IMR-90 (cell line): ENCODE measurements around the gene FCMR. TPM values are rescaled to one million over a fixed set of nuclear protein-coding genes. Genes with fewer than 3 reads are reported as not detected.

ENCODE experiments used
- ATAC-seq: fragments of 200-7000 bp; cut with Tn5 transposase; 2 replicates; pipeline ENCODE4 v1.9.1; 2020; ENCODE audit warnings: low read depth, mild to moderate bottlenecking, moderate library complexity
- BruUV-seq: library from RNA; stranded (reverse); fragments of 400-500 nt; replicated peaks from 2 replicates; lab custom pipeline; 2021; lab: Mats Ljungman, UMichigan
- CTCF ChIA-PET: fragments of 300-600 bp; formaldehyde crosslinking; extraction: SDS; loops from one replicate; lab custom pipeline; 2021; ENCODE audit warnings: antibody characterized with exemption; lab: Yijun Ruan, JAX
- POLR2A ChIA-PET: fragments of 300-600 bp; sonication (Branson Sonifier 250); formaldehyde crosslinking; loops from one replicate; lab custom pipeline; 2022; ENCODE audit warnings: antibody characterized with exemption; ENCODE audit not compliant: unreplicated experiment; lab: Charles Lee
- DNase-seq: peaks from one replicate; pipeline ENCODE4 v3.0.0; 2013
- H2AFZ ChIP-seq: replicated peaks from 2 replicates; pipeline ENCODE3; 2013; ENCODE audit warnings: low read length, mild to moderate bottlenecking; ENCODE audit not compliant: poor library complexity
- H2AK5ac ChIP-seq: 2 replicates; pipeline ENCODE4 v1.6.1; 2013; ENCODE audit warnings: low read depth, low read length, inconsistent platforms
- H2AK9ac ChIP-seq: replicated peaks from 2 replicates; pipeline ENCODE3; 2013; ENCODE audit warnings: mild to moderate bottlenecking, low read depth, low read length, moderate library complexity; ENCODE audit not compliant: poor library complexity
- H2BK120ac ChIP-seq: 2 replicates; pipeline ENCODE4 v1.6.1; 2013; ENCODE audit warnings: low read depth, low read length, inconsistent platforms
- H2BK15ac ChIP-seq: 3 replicates; pipeline ENCODE4 v1.6.1; 2013; ENCODE audit warnings: low read depth, low read length, inconsistent platforms
- H2BK20ac ChIP-seq: 2 replicates; pipeline ENCODE4 v1.6.1; 2013; ENCODE audit warnings: low read depth, mild to moderate bottlenecking, inconsistent platforms, low read length, moderate library complexity
- H2BK5ac ChIP-seq: 2 replicates; pipeline ENCODE4 v1.6.1; 2013; ENCODE audit warnings: mild to moderate bottlenecking, low read depth, low read length, inconsistent platforms; ENCODE audit not compliant: poor library complexity, severe bottlenecking
- H3K14ac ChIP-seq: replicated peaks from 2 replicates; pipeline ENCODE4 v1.6.1; 2013; ENCODE audit warnings: low read depth, low read length, inconsistent platforms
- H3K18ac ChIP-seq: 2 replicates; pipeline ENCODE4 v1.6.1; 2013; ENCODE audit warnings: low read depth, low read length, control low read depth
- H3K23ac ChIP-seq: 2 replicates; pipeline ENCODE4 v1.6.1; 2013; ENCODE audit warnings: low read depth, low read length, inconsistent platforms
- H3K27ac ChIP-seq: 2 replicates; pipeline ENCODE4 v1.5.1; 2013; ENCODE audit warnings: mild to moderate bottlenecking, control low read depth, low read length; ENCODE audit not compliant: insufficient read depth
- H3K27me3 ChIP-seq: 2 replicates; pipeline ENCODE4 v1.6.1; 2013; ENCODE audit warnings: low read length; ENCODE audit not compliant: control insufficient read depth, insufficient read depth
- H3K36me3 ChIP-seq: 2 replicates; pipeline ENCODE4 v1.6.1; 2013; ENCODE audit warnings: low read length, mixed read lengths; ENCODE audit not compliant: control insufficient read depth, insufficient read depth
- H3K4ac ChIP-seq: 2 replicates; pipeline ENCODE4 v1.6.1; 2013; ENCODE audit warnings: low read depth, low read length, inconsistent platforms
- H3K4me1 ChIP-seq: 2 replicates; pipeline ENCODE4 v1.6.1; 2013; ENCODE audit warnings: low read length, mixed read lengths; ENCODE audit not compliant: control insufficient read depth, insufficient read depth
- H3K4me2 ChIP-seq: 2 replicates; pipeline ENCODE4 v1.6.1; 2013; ENCODE audit warnings: low read depth, mild to moderate bottlenecking, control low read depth, low read length, moderate library complexity
- H3K4me3 ChIP-seq: 2 replicates; pipeline ENCODE4 v1.5.1; 2013; ENCODE audit warnings: low read depth, mild to moderate bottlenecking, control low read depth, low read length, moderate library complexity; ENCODE audit not compliant: insufficient read depth
- H3K56ac ChIP-seq: 2 replicates; pipeline ENCODE4 v1.6.1; 2013; ENCODE audit warnings: low read length, inconsistent platforms; ENCODE audit not compliant: insufficient read depth; ENCODE audit errors: extremely low read depth
- H3K79me1 ChIP-seq, 2 experiments: 2 replicates each; pipeline ENCODE4 v1.6.1; 2013; ENCODE audit warnings: low read length in 2 of 2, inconsistent platforms in 1 of 2, low read depth in 1 of 2
- H3K9ac ChIP-seq: 2 replicates; pipeline ENCODE4 v1.6.1; 2013; ENCODE audit warnings: low read depth, low read length, control low read depth
- H3K9me1 ChIP-seq: 2 replicates; pipeline ENCODE4 v1.6.1; 2013; ENCODE audit warnings: low read length, inconsistent platforms; ENCODE audit not compliant: insufficient read depth
- H3K9me3 ChIP-seq: 2 replicates; pipeline ENCODE4 v1.6.1; 2013; ENCODE audit warnings: low read length; ENCODE audit not compliant: control insufficient read depth, insufficient read depth
- H4K20me1 ChIP-seq: 2 replicates; pipeline ENCODE4 v1.6.1; 2013; ENCODE audit warnings: low read length, inconsistent platforms; ENCODE audit not compliant: insufficient read depth
- H4K5ac ChIP-seq: 2 replicates; pipeline ENCODE4 v1.6.1; 2013; ENCODE audit warnings: mild to moderate bottlenecking, low read depth, low read length, control low read depth
- H4K8ac ChIP-seq, 2 experiments: 2 replicates each; pipeline ENCODE4 v1.6.1; 2013; ENCODE audit warnings: low read depth in 2 of 2, low read length in 2 of 2, control low read depth in 1 of 2, inconsistent platforms in 1 of 2
- H4K91ac ChIP-seq: 2 replicates; pipeline ENCODE4 v1.6.1; 2013; ENCODE audit warnings: low read depth, low read length, inconsistent platforms; ENCODE audit not compliant: insufficient read depth
- FOS ChIP-seq: fragments of 150-350 bp; IDR thresholded peaks from 2 replicates; pipeline ENCODE4 v1.6.1; 2016; ENCODE audit warnings: low read depth, low read length
- MAZ ChIP-seq: IDR thresholded peaks from 2 replicates; pipeline ENCODE4 v1.6.1; 2012; ENCODE audit warnings: low read depth, mild to moderate bottlenecking, low read length, improper control_type of control experiment, moderate library complexity, borderline replicate concordance
- MXI1 ChIP-seq: IDR thresholded peaks from 2 replicates; pipeline ENCODE4 v1.6.1; 2012; ENCODE audit warnings: low read depth, mild to moderate bottlenecking, low read length, moderate library complexity, borderline replicate concordance
- NFE2L2 ChIP-seq: fragments of 150-350 bp; IDR thresholded peaks from 2 replicates; pipeline ENCODE4 v1.6.1; 2016; ENCODE audit warnings: low read depth, mild to moderate bottlenecking, low read length
- POLR2A ChIP-seq: IDR thresholded peaks from 2 replicates; pipeline ENCODE4 v1.6.1; 2012; ENCODE audit warnings: mild to moderate bottlenecking, low read depth, low read length
- SMC3 ChIP-seq: fragments of 150-350 bp; IDR thresholded peaks from 2 replicates; pipeline ENCODE4 v1.6.1; 2016; ENCODE audit warnings: low read depth, mild to moderate bottlenecking, antibody characterized with exemption, low read length, moderate library complexity
- WGBS, 2 experiments: methylation state at CpG; one replicate each; pipeline versions ENCODE4 v1.1.5 to v1.1.7; 2013; ENCODE audit warnings: missing lambda C conversion rate in 2 of 2; ENCODE audit not compliant: insufficient read length in 1 of 2; ENCODE audit errors: extremely low coverage in 2 of 2; 5-methylcytosine and 5-hydroxymethylcytosine counted together
- dilution Hi-C: fragments of 300-500 bp; cut with HindIII; formaldehyde crosslinking; loops from one replicate; pipeline ENCODE4 v1.14.3; 2018; ENCODE audit warnings: low sequenced_read_pairs; ENCODE audit not compliant: unreplicated experiment
- in situ Hi-C: fragments of 300-500 bp; cut with MboI; formaldehyde crosslinking; loops from 3 replicates; pipeline ENCODE4 v1.14.3; 2019; ENCODE audit warnings: low sequenced_read_pairs, inconsistent platforms, mixed read lengths
- intact Hi-C: fragments of 100-400 bp; cut with micrococcal nuclease; formaldehyde crosslinking; loops from 2 replicates; pipeline ENCODE4 v1.10.0; 2022
- polyA plus RNA-seq, 3 experiments: library from polyadenylated mRNA; depleted of rRNA; stranded (reverse); fragments of >200 nt; gene quantifications; 2 replicates each; pipeline ENCODE4 v1.2.3, GENCODE V29; 2012; ENCODE audit warnings: low replicate concordance in 1 of 3
- total RNA-seq: library from RNA; depleted of rRNA; stranded (reverse); fragments of >200 nt; gene quantifications from 2 replicates; pipeline ENCODE4 v1.2.3, GENCODE V29; 2012

The FCMR gene
- total and polyA plus RNA-seq, 2 of the 4 experiments (the other 2 are of a cell fraction): 0.09 TPM; not detected in 1

- TF ChIP-seq FOS: no peak
- no peak for TF ChIP-seq MAZ
- no peak for TF ChIP-seq POLR2A
- no peak for TF ChIP-seq NFE2L2
- no peak for TF ChIP-seq MXI1
- no peak for TF ChIP-seq SMC3
- H3K4me2 ChIP-seq: no peak overlapping the region
- ChIA-PET CTCF (no interaction called here), POLR2A (no interaction called here)
- H3K9me1 ChIP-seq: no peaks in the 10 kb centered on the region; the same call in 1 of the 2 replicates
- no peaks in the 10 kb centered on the region for H3K79me1 ChIP-seq
- no peak overlapping the region for H2AFZ ChIP-seq
- H2BK120ac ChIP-seq: no peak overlapping the region
- H3K36me3 ChIP-seq: no peaks in the 10 kb centered on the region
- H3K4ac ChIP-seq: no peak overlapping the region
- H3K4me3 ChIP-seq: no peak overlapping the region
- no peak overlapping the region for H2BK15ac ChIP-seq
- no peak overlapping the region for H2AK5ac ChIP-seq
- peaks cover 25% of the 10 kb centered on the region for H3K27me3 ChIP-seq
- H4K8ac ChIP-seq: no peak overlapping the region
- no CpG with 5 or more reads among the region's 1 CpG for WGBS, 2 experiments
- no peak overlapping the region for H3K14ac ChIP-seq
- H3K18ac ChIP-seq: no peak overlapping the region
- H3K27ac ChIP-seq: no peak overlapping the region
- H4K91ac ChIP-seq: no peak overlapping the region
- DNase-seq (no peak), ATAC-seq (no peak)
- intact Hi-C loops (no loop called here), in situ Hi-C loops (no loop called here), dilution Hi-C loops (no loop called here)
- no peak overlapping the region for H3K56ac ChIP-seq
- no peaks in the 10 kb centered on the region for H4K20me1 ChIP-seq
- no peak overlapping the region for H3K9ac ChIP-seq
- no peak overlapping the region for H4K5ac ChIP-seq
- H2AK9ac ChIP-seq: no peak overlapping the region
- no peak overlapping the region for H2BK20ac ChIP-seq
- no peaks in the 10 kb centered on the region for H3K9me3 ChIP-seq
- H2BK5ac ChIP-seq: no peak overlapping the region
- H3K23ac ChIP-seq: no peak overlapping the region
- BruUV-seq: no TSS peak
- no peaks in the 10 kb centered on the region for H3K4me1 ChIP-seq
Observed at GRCh38 chr1:206963740-206964139, 42.0 kb upstream of the FCMR start.
